RPMI8226 (cell line): ENCODE data around the gene LXN.
"Not testable (repeated sequence)": the region's sequence is repeated elsewhere in the genome, so short reads cannot be mapped to it uniquely, and the experiment has no call there.

Source experiments
- DNase-seq: peaks from one replicate; pipeline ENCODE4 v3.0.0-alpha.2; 2015

The LXN gene, protein sequence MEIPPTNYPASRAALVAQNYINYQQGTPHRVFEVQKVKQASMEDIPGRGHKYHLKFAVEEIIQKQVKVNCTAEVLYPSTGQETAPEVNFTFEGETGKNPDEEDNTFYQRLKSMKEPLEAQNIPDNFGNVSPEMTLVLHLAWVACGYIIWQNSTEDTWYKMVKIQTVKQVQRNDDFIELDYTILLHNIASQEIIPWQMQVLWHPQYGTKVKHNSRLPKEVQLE

DNA sequence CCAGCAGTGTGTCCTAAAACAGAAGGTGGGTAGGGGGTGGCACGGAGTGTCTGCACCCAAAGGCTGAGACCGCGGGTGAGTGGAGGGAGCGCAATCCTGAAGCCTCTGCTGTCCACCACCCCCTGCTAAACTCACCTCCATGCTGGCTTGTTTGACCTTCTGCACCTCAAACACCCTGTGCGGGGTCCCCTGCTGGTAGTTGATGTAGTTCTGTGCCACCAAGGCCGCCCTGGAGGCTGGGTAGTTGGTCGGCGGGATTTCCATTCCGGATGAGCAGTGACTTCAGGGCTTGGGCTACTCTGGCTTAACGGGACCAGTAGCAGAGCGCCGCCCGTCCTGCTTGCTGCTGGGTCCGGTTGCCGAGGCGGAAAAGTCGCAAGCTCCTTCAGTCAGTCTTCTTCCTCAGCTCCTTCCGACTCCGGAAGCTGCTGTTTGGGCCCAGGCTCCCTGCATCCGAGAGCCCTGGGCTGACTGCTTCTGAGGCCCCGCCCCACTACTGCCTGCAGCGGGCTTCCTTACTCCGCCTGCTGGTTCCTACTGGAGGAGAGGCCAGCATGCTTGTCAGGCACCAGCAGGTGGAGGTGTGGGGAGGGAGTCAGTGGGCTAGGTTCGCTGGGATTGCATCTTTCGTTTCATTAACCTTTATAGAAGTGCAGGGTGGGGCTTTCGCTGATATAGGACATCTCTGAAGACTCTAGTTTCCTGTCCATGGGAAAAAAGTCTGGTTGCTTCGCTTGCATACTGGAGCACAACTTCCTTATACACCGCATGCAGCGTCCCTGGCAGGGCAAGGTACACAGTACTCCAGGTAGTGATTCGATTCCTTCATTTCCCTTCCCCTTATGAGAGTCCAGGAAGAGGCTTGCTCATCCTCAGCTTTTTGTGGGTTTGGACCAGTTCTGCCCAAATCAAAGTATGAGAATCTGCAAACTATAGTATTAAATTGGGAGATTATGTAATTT is at the start of gene LXN:
Gene LXN, minus strand, starts transcription at position 434 of the 962 bp plus-strand sequence. Its CDS starts 170 bp downstream, at position 264.
- DNase-seq, result peak; percentile 99

DNA sequence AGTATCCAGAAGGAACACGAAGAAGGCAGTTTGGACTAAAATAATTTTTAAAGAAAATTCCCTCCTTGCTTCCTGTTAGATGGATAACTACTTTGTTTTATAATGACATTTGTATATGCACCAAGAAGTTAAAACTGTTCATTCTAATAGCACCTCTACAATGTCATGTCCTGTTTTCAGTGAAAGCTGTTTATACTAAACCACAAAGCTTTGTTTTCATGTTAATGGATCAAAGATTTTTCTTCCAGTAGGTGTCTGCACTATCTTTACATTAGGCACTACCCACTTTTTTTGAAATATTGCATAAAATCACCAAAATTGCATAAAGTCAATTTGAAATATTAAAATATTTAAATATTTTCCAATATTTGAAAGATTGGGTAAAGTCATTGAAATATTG is 49.7 kb upstream of the LXN start:
- no peak for DNase-seq

DNA sequence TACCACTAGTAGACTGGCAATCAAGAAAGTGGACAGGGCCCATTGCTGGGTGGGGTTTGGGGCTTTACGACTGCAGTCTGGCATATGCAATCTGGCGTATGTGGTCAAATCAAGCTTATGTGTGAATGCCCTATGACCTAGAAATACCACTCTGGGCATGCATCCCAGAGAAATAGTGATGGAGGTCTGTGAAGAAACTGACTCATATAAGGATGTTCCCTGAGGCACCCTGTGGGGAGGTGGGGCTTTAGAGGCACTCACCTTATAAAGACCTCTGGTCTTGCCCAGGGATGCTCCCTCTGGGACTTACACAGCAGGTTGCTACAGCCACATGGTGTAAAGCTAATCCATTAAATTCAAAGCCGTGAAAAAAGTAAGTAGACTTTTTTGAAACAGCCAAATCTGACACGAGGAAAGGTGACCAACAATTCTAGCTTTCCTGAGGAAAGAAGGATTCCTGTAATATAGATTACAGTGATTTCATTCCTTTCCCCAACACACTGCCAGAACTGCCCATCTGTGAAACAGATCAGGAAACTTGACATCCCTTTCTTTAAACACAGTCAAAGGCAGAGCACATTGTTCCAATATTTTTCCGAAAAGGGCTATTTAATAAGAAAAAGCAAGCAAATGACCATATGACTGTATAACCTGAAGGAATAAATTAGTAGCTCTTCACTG is 46.2 kb upstream of the LXN start:
- DNase-seq, result no peak

DNA sequence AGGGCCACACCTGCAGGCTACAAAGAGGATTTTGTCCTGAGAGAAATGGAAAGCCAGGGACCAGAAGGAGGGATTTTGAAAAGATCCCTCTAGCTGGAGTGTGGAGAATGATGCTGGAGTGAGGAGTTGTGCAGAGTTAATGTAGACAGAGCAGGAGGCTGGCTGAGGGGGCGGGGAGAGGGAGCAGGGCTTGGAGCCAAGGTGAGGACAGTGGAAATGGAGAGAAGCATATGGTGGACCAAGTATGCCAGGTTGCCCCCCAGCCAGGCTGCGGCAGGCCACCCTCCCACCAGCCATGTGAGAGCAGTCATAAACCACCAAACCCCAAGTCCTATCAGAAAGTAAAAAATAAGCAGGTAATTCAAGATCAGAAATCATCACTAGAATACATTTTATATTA is 45.1 kb upstream of the LXN start:
- DNase-seq, result no peak

DNA sequence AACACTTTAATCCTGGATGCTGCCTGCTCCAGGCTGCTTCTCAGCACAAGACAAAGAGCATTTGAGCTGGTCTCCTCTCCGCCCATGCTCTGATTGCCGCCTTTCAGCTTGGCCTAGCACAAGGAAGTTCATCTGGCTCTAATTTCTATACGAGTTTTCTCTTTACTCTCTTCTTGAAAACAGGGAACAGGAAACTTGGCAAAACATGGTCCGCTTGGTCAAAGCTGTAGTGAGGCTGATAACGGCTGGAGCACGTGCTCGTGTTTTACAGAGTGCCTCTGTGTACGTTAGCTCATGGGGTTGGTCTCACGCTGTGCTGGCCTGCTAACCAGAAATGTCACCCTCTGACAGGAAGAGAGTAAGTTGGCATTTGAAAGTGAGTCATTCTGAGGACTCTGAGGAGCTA is 40.6 kb upstream of the LXN start:
- DNase-seq, result no peak

DNA sequence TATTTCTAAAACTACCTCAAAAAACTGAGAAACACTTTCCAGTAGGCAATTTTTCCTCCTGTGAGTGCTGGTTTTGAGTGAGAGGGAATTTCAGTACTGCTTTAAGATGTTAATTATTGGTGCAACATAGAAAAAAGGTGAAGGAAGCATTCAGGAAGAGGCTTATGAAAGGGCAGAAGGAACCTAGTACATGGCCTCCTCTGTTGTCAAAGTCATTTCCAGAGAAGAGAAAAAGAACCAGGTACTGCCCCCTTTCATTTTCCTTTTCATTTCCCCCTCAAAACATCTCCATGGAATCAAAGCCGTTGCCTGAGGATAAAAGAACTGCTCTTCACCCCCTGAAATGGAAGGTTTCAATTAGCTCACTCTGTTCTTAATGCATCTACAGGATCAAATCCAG is 40.0 kb upstream of the LXN start:
- DNase-seq, result no peak

DNA sequence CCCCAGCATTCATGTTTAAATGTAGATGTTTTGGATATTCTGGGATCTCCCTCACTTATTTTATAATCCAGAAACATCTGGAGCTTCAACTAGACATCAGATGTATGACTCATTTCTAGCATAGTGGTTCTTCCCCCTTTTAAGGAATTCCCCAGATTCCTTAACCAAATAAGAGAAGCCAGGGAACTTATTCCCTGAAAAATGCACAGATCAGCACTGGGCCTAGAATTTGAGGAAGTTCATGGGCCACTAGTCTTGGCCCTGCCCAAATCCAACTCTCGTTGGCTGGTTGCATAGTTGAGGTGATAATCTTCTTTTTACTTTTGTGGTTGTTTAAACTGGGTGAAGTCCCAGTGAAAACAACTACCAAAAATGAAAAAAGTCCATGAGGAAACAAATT is 39.4 kb upstream of the LXN start:
- DNase-seq, result no peak

DNA sequence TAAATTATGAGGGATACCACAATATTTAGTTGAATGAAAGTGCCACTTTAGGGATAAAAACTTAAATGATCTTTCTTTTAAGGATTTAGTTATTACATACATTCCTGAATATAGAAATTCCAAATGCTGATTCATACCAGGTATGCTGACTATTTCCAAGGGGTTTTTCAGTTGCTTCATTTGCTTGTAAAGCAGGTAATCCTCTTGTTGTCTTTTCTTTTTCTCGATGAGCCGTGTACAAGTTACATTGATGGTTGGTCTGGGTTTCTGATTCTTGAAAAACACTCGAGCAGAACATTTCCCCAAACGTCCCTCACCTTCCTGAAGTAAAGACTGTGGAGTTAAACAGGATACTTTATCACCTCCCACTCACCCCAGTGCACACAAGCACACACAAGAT is 38.2 kb upstream of the LXN start:
- DNase-seq, result no peak

DNA sequence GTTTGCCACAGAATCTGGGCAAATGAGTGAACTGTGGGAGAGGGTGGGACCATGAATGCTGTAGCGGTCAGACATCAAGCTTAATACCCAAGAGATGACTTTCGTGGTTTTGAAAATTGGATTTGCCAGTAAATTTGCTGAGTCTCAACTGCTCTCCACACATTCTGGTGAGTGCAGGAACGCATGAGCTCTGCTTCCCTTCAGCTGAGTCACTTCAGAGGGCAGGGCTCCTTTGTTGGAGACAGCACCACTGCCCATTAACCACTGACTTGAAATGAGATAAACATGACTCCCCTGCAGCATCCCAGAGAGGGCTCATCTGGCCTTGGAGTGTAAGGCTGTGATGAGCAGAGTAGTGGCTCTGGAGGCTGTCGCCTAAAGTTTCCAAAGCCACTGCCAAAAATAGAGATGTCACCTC is 37.2 kb upstream of the LXN start:
- no peak for DNase-seq

DNA sequence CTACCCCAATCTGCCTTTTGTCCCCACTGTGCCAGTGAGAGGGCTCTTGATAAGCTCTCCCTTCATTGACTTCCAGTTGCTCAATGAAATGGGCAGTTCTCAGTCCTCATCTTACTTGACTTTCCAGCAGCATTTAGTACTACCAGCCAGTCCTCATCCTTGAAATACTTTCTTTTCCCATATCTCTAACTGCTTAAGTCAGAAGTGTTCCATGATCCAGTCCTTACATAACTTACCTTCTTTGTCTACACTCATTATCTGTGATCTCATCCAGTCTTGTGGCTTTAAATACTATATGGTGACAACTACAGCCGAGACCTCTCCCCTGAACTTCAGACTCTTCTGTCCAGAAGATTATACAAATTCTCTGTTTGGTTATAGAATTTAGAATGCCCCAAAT is 31.1 kb upstream of the LXN start:
- no peak for DNase-seq

DNA sequence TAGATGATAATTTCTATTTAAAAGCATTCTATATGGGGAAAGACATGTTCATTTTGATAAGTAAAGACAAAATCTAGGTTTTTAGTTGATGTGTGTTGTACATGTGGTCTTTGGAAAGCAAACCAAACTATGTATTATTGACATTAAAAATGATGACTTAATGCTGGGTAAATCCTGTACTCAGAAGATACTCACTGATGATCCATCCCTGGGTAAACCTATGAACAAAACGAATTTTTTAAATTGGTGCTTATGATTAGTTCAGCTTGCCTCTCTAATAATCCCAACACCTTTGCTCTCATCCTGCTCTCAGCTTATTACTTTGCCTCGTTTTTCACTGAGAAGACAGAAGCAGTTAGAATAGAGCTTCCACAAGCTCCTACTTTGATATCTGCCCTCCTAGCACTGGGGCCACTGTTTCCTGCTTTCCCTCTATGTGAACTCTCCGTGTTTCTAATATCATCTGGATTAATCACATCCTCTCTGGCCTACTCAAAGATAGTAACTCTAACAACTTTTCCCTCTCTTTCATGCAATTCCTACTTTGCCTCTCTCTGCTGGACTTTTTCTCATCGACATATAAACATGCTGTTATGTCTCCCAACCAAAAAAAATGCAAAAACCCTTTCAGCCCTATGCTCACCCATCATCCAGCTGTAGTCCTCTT is 30.5 kb upstream of the LXN start:
- no peak for DNase-seq

DNA sequence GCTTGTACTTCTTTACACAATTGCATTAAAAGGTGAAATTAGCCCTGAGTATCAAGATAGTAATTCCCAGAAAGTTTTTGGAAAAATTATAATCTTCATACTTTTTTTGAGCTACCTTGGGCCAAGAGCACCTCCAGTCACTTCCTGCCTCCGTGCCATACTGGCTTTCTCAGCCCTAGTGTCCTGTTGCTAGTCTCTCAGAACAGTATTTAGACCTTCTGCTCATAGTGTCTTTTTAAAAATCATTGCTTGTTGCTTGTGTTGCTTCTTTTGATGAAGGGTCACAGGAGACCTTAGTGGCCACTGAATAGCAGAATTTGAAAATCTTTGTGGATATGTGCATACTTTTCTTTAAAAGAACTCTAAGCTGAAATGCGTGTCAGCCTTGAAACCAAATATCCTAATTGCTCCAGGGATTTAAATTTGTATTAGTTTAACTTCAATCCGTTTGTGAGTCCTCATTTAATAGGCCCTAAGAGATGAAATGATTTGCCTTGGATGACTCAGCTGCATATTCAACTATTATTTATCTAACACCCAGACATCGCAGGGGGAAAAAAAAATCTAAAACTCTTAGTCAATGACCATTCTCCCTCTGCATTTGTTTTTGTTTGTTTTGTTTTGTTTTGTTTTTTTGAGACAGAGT is 29.1 kb upstream of the LXN start:
- DNase-seq, result no peak

DNA sequence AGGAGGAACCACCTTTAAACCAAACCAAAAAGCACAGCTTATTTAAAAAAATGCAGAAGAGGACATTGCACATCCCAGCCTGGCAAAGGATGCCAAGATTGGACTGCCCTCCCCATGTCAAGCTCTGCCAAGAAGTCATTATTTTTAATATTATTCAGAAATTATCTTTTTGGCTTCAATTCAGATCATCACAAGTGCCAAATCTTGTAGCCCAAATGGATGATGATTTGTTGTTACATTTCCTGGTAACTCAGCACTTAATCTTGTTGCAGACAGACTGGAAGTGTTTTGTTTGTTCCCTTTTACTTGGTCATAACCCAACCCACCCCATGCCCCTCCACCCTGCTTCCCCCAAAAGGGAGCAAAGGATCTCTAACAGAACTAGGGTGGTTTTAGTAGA is 28.1 kb upstream of the LXN start:
- no peak for DNase-seq

DNA sequence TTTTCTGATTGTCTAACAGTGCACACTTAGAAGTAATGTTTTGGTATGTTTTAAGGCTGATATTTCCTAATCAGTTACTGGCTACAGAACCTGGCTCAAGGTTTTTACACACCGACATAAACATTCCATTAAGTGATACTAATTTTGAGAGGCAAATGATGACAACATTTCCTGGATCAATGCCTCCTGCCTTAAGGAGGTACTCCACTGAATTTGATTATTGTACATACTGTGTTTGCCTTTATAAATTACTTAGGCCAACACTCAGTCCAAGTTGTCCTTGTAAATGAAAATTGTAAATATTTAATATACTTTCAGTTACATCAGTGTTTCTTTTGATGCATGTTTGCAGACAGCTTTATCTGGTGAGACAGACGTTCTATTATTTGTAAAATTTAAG is 24.2 kb upstream of the LXN start:
- DNase-seq, result no peak

DNA sequence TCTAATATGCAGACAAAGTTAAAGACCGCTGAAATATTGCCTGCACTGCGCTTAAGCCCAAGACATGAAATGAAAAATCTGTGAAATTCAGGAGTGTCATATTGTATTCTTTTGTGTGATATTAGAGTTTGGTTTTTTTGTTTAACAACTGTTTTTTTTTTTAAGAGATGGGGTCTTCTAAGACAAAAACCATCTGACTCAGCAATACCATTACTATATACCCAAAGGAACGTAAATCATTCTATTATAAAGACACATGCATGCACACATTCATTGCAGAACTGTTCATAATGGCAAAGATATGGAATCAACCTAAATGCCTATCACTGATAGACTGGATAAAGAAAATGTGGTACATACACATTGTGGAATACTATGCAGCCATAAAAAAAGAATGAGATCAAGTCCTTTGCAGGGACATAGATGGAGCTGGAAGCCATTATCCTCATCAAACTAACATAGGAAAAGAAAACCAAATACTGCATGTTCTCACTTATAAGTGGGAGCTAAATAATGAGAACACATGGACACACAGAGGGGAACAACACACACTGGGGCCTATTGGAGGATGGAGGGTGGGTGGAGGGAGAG is 21.5 kb upstream of the LXN start:
- DNase-seq, result not testable (repeated sequence)

DNA sequence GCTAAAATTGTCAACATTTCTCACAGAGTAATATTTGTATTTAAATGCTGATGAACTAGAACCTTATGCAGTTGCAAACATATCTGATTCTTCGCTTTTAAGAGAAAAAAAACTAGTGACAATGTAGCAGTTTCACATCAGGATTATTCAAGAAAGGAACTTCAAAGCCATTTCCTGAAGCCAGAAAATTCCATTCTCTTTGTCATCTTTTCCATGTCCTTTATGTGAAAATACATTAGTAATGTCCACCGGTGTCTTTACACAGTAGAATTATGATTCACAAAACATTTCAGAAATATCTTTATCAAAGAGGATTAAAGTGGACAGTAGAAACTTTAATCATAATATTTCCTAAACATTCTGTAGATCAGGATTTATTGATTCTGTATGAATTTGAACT is 12.7 kb upstream of the LXN start:
- no peak for DNase-seq

DNA sequence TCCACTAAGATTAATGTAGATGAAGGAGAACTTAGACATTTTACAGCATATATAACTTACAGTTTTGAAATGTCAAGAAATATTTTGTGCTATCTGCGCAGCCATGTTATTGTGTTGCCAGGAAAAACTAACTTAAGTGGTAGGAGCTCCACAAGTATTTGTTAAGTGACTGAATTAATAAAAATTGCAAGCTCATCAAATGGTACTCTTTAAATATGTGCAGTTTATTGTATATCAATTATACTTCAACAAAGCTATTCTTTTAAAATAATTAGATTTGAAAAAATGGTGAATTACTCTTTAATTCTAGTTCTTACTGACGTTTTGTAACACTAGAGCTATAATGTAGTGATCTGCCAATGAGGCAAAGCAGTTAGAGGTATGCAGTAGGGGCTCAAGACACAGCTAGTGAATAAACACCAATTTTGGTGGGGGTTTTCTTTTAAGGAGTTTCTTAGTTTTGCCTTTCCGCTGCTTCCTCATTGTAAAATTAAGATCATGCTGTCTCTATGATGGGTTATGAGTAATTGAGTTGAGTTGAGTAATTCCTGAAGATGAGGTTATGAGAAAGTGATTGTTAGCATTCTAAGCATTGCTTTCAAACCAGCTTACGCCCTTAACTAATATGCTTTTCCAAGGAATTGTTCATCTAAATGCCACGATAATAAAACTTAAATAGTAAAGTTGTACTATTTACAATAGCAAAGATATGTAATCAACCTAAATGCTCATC is 10.9 kb upstream of the LXN start:
- no peak for DNase-seq

DNA sequence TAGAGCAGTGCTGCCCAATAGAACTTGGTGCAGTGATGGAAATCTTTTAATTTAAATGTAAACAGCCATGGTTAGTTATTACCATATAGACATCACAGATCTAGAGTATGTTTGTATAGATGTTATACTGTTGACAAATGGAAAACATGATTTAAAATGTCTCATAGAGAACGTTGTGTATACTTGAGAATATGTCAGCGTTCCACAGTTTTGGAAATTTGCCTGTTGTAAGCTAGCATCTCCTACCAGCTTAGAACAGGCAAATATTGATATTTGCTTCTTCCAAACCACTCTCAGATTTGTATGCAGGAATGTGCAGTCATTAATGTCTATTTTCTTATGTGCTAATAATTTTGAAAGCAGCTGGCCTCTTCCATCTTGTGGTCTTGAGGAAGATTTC is 8.4 kb upstream of the LXN start:
- DNase-seq, result no peak

DNA sequence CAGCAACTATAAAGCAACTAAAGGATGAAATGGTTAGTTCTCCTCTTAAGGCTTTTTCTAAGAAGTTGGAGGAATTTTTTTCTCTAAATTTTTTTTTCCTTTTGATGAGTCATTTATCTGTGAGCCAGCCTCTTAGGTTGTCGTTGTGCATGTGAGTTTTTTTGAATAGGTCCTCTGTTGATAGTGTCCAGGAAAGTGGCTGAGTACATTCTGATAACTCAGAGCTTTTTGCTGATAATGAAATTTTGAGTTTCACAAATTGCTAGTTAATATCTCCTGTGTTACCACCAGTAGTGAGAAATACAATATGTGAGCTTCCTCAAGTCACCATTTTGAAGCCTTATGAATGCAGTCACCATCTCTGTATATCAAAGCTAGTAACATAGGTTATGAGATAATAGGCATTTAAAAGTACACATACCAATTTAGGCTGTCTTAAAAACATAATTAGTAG is 7.1 kb upstream of the LXN start:
- DNase-seq, result no peak

DNA sequence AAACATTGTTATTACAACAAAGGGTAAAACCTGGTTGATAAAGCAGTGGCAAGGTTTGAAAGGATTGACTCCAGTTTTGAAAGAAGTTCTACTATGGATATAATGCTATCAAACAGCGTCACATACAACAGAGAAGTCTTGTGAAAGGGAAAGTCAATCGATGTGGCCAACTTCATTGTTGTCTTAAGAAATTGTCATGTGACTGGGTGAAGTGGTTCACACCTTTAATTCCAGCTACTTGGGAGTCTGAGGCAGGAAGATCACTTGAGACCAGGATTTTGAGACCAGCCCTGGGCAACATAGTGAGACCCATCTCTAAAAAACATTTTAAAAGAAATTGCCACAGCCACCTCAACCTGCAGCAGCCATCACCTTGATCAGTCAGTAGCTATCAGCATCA is 6.2 kb upstream of the LXN start:
- no peak for DNase-seq

DNA sequence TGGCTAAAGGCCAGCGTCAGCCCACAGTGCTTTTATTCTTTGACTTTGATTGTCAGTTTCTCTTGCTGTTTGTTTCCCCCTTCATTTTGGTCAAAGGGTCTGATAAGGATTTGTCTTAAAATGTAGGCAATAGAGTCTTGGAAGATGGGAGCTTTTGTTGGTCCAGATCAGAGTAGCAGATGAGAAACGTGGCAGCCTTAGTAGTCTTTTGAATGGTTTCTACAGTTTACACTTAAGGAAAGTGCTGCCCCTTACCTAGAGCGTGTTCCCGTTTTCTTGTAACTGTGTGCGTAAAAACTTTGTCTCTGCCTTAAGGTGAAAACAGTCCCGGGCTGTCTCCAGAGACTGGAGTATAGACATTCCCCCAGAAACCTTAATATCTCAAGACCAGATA is 630 bp downstream of the LXN start:
- peak; percentile 7 for DNase-seq

DNA sequence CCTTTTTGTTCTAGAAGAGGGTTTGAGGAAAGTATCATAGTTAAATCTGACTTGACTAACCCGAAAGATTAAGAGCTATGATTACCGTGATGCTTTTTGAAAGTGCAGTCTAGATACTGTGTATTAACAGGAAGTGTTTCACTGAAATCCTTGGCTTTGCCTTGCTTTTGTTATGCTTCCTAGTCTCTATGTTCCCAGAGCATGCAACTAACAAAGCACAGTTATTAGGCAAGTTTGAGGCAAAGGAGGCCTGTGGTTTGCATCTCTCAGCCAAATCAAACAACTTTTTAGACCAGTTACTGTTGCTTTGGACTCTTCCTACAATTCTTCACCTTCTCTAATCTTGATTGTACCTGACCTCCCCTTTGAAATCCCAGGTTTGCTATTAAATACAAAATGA is 3.9 kb downstream of the LXN start:
- no peak for DNase-seq
